Right forelimb (tissue), 1 donor: ENCODE data around the gene S100A8.
A peak's percentile ranks its signal among the peaks of the same experiment; 100 is the strongest.
"Not testable (repeated sequence)": the region's sequence is repeated elsewhere in the genome, so short reads cannot be mapped to it uniquely, and the experiment has no call there.

Source experiments
- DNase-seq: peaks from one replicate; pipeline ENCODE4 v3.0.0-alpha.2; 2018

The S100A8 gene

DNA sequence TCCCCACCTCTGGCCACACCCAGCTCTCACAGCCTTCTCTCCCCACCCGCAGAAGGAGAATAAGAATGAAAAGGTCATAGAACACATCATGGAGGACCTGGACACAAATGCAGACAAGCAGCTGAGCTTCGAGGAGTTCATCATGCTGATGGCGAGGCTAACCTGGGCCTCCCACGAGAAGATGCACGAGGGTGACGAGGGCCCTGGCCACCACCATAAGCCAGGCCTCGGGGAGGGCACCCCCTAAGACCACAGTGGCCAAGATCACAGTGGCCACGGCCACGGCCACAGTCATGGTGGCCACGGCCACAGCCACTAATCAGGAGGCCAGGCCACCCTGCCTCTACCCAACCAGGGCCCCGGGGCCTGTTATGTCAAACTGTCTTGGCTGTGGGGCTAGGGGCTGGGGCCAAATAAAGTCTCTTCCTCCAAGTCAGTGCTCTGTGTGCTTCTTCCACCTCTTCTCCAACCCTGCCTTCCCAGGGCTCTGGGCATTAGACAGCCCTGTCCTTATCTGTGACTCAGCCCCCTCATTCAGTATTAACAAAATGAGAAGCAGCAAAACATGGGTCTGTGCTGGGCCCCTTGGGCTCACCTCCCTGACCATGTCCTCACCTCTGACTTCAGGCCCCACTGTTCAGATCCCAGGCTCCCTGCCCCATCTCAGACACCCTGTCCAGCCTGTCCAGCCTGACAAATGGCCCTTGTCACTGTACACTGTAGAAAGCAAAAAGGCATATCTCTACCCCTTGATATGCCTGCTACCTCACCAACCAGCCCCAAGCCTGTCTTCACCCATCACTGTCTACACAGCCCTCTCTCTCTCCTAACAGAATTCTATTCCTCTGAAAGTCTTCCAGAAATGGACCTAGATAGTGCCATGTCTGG lies 30.0 kb downstream of the S100A8 start:
- DNase-seq: no peak

GRCh38 chr1:153360190-153360589 lies 30.7 kb downstream of the S100A8 start:
- no peak for DNase-seq

- DNase-seq: no peak
These were observed 31.6 kb downstream of the S100A8 start for GRCh38 chr1:153359241-153359640.

DNA sequence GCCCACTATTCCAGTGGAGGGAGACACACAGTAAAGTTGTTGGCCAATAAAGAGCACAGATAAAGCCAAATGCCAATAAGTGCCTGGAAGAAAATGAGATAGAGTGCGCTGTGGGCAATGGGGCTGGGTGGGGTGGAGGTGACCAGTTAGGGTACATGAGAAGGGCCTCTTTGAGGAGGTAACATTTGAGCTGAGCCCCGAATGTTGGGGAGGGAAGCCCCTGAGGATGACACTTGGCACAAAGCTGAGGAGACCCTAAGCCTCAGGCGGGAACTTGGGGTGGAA lies 32.2 kb downstream of the S100A8 start:
- DNase-seq: no peak

DNA sequence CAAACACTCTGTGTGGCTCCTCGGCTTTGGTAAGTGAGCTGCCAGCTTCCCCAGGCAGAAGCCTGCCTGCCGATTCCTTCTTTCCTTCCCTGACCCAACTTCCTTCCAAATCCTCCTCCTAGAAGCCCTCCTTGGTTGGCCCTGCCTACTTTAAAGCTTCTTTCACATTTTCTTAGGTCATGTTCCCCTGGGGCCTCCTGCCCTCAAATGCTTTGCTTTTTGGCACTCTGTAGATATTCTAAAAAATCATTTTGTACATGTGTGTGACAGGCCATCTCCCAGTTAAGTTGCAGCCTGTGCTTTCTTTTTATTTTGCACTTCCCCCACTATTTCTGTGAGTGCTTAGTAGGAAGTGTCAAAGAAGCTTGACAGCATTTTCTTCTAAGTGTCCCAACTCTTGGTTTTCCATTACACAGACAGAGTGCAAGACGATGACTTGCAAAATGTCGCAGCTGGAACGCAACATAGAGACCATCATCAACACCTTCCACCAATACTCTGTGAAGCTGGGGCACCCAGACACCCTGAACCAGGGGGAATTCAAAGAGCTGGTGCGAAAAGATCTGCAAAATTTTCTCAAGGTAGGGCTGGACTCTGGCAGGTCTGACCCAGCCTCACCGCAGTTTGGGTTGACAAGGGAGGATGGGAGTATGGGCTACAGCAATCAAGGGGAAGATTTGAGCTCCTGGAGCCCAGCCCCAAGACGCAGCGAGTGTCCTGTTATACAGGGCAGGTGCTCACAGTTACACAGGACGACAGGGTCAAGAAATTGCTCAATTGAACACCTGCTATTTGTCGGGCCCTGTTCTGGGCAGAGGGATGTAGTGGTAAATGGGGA lies 32.8 kb downstream of the S100A8 start, which contains the start of gene S100A9:
Gene S100A9, plus strand, starts transcription at position 2 of the 838 bp plus-strand sequence. Its CDS starts 430 bp downstream, at position 432.
- DNase-seq: no peak

DNA sequence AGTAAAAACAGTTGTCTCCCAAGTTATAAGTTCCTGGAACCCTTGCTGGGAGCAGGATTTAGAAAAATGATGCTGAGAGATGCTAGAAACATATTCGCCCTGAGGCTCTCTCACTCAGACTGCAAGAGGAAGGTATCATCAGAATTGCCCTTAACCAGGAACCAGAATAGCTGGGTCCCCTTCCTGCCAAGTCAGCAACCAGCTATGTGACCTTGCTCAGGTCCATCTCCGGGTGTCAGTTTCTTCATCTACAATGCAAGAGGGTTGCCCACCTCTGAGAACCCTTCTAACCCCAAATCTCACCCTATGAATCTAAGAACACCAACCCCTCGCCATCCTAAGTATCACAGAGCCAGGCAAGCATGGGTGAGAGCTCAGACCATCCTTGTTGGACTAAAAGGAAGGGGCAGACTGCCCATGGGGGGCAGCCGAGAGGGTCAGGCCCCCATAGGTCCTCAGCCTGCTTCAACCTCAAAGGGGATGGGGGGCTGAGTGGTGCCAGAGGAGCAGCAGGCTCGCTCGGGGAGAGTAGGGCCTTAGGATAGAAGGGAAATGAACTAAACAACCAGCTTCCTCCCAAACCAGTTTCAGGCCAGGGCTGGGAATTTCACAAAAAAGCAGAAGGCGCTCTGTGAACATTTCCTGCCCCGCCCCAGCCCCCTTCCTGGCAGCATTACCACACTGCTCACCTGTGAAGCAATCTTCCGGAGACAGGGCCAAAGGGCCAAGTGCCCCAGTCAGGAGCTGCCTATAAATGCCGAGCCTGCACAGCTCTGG lies 33.6 kb downstream of the S100A8 start:
- DNase-seq: no peak

DNA sequence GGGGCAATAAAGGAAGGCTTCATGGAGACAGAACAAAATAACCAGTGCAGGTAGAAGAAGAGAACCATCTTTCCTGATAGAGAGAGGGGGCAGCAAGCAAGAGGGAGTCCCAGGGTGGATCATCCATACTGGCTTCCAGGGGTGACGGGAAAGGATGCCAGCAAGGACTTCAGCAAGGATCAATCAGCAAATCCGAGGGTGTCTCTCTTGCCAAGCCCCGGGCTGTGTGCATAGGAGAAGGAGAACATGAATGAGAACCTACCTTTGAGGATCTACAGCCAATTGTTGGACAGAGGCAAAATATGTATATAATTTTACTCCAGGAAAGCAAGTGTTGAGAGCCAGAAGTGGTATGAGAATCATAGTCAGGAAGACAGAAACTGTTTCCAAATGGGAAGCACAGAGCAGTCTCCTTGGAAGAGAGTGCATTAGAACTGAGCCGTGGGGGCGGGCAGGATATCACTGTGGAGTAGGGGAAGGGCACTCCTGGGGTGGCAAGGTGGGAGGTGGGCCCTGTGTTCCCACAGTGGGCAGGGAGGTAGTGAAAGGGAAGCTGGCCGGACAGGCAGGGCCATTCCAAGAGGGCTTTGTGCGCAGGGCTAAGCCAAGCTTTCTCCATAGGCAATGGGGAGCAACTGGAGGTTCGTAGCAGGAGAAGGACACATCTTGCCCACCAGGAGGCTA lies 34.3 kb downstream of the S100A8 start:
- no peak for DNase-seq

DNA sequence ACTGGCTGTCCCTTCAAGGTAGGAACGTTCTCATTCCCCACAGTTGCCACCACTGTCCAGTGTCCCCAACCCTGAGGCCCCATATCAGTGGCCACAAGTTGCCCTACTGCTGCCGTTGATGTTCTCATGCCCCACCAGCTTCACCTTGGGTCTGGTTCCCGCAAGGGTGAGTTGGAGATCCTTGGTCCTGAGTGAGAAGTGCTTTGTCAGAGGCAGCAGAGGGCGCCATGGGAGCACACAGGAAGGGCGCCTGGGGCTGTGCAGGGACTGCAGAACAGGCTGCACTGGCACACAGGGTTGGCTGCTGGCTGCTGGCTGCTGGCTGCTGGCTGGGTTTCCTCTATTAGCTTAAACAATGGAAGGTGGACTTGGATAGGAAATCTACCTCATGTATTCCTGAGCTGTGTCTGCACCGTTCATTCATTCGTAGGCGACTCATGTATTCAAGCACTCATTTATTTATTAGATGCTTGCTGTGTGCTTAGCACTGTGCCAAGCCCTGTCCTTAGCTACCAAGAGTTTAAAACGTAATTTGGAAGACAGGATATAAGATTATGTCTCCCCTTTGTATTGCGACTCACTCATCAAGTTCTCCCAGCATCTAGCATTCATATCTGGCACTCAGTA lies 35.3 kb downstream of the S100A8 start:
- no peak for DNase-seq

- DNase-seq: no peak
These were observed 36.2 kb downstream of the S100A8 start for GRCh38 chr1:153354515-153355193.

DNA sequence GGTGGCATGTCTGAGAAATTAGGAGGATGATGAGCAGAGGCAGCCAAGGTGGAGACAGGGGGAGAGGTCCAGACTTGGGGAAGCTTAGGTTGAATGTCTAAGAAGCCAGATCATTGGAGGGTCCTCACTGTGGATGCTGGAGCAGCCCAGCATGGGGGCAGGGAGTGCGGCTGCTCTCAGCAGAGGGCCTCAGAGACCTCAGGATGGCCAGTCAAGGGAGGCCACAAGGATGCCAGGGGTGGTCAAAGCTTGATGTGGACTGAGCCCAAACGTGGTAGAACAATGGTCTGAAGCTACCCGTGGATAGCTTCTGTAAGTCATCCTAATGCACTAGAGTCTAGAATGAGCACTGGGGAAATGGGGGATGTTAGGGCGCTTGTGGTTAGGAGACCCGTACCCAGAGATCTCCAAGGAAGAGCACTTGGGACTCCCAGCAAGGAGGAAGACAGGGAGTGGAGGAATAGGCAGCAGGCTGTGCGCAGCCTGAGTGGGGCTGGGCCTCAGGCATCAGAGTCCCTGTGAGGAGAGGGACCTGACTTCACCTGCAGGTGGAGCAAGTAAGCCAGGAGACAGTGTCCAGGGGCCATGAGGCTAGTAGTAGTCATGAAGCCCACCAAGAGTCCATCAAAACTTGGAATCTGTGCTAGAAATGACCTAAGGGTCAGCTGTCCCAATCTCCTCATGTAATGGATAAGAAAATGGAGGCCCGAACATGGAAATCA lies 37.5 kb downstream of the S100A8 start:
- DNase-seq: no peak

- peak; percentile 80 for DNase-seq
These were observed 38.4 kb downstream of the S100A8 start for GRCh38 chr1:153352523-153352922.

GRCh38 chr1:153350321-153350957 lies 40.4 kb downstream of the S100A8 start:
- no peak for DNase-seq

DNA sequence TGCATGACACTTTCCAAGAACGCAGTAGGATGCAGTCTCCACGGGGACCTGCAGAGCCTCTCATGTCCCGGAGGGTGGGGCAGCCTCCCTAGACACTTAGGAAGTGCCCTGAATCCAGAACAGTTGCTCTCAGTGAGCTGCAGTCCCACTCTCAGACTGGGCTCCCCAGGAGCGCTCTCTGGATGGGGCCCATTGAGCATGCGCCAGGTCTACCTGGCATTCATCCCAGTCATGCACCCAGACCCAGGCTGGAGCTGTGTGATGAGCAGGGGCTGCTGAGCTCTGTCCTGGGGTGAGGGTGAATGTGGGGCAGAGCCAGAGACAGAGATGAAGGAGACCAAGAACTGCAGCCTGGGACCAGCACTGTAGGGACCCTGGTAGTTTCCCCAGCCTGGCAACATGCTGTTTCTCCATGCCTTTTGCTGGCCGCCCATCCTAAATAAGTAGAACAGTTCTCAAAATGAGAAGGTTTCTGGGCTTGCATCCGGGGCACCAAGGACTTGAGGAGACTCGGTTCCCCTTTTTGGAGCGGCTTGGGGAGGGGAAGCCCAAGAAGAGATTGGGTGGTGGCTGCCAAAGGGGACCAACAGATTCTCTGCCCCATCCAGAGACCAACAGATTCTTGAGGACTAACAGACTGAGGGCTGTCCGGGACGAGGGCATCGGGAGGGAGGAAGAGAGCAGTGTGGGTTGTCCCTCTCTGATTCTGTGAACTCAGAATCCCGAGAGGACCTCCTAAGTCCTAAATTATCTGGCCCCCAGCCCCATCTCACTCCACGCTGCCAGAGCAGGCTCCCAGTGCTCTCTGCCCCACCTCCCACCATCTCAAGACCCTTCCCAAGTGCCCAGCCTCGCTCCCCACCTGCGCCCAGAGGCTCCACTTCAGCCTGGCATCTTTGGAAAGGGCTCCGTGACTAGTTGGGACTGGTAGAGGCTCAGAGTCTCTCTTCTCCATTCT lies 41.2 kb downstream of the S100A8 start:
- no peak for DNase-seq

DNA sequence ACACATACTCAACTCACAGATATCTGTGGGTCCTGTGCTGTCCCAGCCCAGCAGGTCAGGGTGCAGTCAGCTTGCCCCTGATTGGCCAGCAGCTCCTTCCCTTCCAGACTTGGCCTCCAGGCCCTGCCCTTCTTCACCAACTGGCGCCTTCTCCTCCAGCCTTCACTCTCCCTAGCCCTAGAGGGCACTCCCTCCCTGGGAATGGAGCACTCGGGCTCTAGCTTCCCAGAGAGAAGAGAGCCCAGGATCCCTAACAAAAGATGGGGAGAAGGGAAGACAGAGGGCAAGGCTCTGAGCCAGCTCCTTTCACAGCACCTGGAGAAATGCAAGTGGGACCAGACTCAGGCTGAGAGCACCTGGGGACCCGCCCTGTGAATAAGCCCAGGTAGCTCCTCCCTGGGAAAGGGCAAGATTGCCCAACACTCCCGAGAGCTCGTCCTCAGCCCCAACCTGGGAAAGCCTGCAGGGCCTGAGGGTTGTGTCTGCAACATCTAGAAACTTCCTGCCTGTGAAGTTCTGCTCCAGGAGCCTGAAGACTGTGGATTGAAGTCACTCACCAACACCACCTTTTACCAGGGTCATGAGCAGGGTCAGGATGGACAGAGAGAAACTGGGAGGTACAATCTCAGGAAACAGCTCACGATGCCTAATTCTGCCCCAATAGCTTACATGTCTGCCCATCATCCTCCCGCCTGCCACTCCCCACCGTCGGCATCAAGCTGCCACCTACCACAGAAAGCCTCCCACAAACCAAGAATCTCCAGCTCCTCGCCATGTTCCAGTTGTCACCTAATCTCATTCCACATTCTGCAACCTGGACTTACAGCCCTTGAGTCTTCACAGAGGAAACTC lies 42.1 kb downstream of the S100A8 start, which contains the start of gene PGLYRP4:
Gene PGLYRP4, minus strand, starts transcription at position 331 of the 852 bp plus-strand sequence. CDS start 909 bp downstream, outside the sequence.
- no peak for DNase-seq

DNA sequence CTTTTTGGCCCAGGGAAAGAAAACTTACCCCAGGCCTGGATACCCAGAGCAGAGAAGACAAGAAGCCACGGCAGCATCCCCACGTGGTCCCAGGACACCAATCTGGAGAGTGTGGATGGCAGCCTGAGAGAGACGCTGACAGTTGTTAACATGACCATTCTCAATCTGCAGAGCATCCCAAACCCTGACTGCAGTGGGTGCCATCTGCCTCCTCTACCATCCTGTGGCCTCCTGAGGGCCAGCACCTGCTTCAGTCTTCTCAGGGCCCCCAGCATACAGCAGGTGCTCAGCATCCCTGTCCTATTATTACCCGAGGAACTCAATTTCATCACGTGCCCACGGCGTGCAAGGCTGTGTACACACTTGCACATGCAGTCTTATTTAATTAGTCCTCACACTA lies 43.0 kb downstream of the S100A8 start:
- no peak for DNase-seq

DNA sequence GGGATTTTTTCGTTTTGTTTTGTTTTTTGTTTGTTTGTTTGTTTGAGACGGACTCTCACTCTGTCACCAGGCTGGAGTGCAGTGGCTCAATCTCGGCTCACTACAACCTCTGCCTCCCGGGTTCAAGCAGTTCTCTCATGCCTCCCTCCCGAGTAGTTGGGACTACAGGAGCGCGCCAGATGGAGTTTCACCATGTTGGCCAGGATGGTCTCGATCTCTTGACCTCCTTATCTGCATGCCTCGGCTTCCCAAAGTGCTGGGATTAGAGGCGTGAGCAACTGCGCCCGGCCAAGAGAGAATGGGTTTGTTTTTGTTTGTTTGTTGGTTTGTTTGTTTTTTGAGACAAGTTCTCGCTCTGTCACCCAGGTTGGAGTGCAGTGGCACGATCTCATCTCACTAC lies 43.8 kb downstream of the S100A8 start:
- DNase-seq: not testable (repeated sequence)

GRCh38 chr1:153346077-153346723 lies 44.7 kb downstream of the S100A8 start:
- no peak for DNase-seq
